22Rv1 (cell line): Measurements from ENCODE around the gene BCAP31.

ENCODE experiments used
- H3K27ac ChIP-seq: fragments of 450-650 bp; 2 replicates; pipeline ENCODE4 v1.5.1; 2017
- ZFX ChIP-seq: fragments of 450-650 bp; IDR thresholded peaks from 2 replicates; pipeline ENCODE4 v1.6.1; 2017; ENCODE audit warnings: antibody characterized with exemption, borderline replicate concordance
- TF ChIP-seq, protein P1 (sequence below): fragments of 450-650 bp; IDR thresholded peaks from 2 replicates; pipeline ENCODE4 v1.5.1; 2017; ENCODE audit warnings: mild to moderate bottlenecking

BCAP31 gene

DNA sequence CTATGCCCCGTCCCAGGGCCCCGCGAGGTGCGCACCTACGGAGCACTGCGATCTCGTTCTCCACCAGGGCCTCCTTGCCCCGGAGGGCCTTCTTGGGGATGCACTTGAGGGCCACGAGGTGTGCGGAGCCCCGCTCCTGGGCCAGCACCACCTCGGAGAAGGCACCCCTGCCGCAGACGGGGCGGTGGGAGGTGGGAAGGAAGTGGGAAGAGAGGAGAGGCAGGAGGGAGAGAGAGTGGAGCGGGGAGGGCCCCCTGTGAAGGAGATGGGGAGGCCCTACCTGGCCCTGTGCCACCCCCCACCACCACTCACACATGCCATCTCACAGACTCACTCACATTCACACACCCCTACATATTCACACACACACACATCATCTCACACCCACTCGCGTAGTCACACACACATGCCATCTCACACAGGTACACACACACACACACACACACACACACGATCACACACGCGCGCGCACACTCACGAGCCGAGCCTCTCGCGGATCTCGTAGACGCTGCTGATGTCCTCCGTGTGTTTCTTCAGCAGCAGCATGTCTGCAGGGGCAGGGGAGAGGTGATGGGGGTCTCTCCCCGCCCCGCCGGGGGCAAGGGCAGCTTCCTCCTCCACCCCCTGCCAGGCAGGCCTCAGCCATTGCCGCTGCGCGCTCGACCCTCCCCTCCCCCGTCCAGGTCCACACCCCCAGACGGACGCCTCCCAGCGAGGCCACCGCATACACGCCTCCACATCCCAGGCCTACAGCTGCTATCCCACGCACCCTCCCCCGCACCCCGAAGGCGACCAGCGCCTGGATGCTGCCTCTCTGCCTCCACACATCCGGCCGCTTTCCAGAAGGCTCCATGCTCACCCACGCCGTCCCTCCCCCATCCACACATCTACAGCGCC is 51.4 kb downstream of the BCAP31 start:
- TF ChIP-seq, protein P1, sequence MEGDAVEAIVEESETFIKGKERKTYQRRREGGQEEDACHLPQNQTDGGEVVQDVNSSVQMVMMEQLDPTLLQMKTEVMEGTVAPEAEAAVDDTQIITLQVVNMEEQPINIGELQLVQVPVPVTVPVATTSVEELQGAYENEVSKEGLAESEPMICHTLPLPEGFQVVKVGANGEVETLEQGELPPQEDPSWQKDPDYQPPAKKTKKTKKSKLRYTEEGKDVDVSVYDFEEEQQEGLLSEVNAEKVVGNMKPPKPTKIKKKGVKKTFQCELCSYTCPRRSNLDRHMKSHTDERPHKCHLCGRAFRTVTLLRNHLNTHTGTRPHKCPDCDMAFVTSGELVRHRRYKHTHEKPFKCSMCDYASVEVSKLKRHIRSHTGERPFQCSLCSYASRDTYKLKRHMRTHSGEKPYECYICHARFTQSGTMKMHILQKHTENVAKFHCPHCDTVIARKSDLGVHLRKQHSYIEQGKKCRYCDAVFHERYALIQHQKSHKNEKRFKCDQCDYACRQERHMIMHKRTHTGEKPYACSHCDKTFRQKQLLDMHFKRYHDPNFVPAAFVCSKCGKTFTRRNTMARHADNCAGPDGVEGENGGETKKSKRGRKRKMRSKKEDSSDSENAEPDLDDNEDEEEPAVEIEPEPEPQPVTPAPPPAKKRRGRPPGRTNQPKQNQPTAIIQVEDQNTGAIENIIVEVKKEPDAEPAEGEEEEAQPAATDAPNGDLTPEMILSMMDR, result no peak
- TF ChIP-seq ZFX, result no peak

GRCh38 chrX:153671589-153672530 is 52.3 kb downstream of the BCAP31 start:
- TF ChIP-seq, protein P1, result no peak
- no peak for TF ChIP-seq ZFX
- no peak overlapping the region for H3K27ac ChIP-seq

More for the DNA sequence above, 51.4 kb downstream of the BCAP31 start:
- H3K27ac ChIP-seq, result 0 out of 2 replicates have a peak overlapping the region, but pooled peaks have one; percentile 22

DNA sequence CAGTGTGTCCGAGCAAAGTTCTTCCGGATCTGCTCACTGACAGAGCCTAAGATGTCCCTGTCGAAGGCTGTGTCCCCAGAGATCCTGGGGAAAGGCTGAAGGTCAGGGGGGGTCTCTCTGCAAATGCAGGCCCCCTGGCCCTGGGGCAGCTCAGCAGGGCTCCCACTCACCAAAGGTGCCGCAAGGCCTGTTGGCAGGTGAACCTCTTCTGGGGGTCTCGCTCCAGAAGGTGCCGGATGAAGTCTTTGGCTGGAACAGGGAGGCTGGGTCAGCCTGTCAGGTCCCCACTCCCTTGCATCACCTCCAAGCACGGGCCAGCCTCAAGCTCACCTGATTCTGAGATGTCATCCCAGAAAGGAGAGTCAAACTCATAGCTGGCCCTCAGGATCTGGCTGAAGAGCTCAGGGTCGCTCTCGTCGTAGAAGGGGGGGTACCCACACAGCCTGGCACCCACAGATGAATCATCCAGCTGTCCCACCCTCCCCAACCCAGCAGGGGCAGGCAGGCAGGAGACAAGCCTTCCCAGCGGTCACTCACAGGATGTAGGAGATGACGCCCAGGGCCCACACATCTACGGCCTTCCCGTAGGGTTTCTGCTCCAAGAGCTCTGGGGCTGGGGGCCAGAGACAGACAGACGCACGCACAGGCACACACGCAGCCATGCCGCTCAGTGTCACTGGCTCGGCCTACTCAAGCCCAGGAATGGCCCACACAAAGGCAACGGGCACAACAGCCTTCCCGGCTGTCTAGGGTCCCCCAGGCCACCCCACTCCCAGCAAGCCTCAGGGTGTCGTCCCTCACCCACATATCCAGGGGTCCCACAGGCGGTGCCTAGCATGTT is 53.2 kb downstream of the BCAP31 start:
- no peak overlapping the region for H3K27ac ChIP-seq
- no peak for TF ChIP-seq ZFX
- TF ChIP-seq, protein P1, result no peak

- no peak for TF ChIP-seq ZFX
- TF ChIP-seq, protein P1, result no peak
- H3K27ac ChIP-seq, result no peak overlapping the region
Observed at GRCh38 chrX:153669901-153670731, 54.1 kb downstream of the BCAP31 start.

- H3K27ac ChIP-seq, result no peak overlapping the region
Observed at GRCh38 chrX:153669174-153669890, 54.9 kb downstream of the BCAP31 start.

More at GRCh38 chrX:153669174-153669890, 54.9 kb downstream of the BCAP31 start:
- TF ChIP-seq, protein P1, result peak; percentile 80
- TF ChIP-seq ZFX, result no peak
